Measurements from ENCODE around the gene BMP15. TPM values are rescaled to one million over a fixed set of nuclear protein-coding genes. Genes with fewer than 3 reads are reported as not detected.

BMP15 gene
- total RNA-seq = not detected in 2 replicates

DNA sequence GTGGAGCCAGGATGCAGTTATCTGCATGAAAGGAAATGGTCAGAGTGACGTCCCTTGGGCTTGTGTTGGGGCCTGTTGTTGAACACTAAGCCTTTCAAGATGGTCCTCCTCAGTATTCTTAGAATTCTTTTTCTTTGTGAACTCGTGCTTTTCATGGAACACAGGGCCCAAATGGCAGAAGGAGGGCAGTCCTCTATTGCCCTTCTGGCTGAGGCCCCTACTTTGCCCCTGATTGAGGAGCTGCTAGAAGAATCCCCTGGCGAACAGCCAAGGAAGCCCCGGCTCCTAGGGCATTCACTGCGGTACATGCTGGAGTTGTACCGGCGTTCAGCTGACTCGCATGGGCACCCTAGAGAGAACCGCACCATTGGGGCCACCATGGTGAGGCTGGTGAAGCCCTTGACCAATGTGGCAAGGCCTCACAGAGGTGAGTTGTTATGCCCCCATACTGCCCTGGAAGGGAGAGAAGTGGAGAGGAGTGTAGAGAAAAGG is at the start of gene BMP15:
BMP15 (plus strand) TSS at position 51 of the 492 bp plus-strand sequence; CDS start at position 100, 49 bp downstream.
- intact Hi-C loops (cut with micrococcal nuclease) = no loop called here

DNA sequence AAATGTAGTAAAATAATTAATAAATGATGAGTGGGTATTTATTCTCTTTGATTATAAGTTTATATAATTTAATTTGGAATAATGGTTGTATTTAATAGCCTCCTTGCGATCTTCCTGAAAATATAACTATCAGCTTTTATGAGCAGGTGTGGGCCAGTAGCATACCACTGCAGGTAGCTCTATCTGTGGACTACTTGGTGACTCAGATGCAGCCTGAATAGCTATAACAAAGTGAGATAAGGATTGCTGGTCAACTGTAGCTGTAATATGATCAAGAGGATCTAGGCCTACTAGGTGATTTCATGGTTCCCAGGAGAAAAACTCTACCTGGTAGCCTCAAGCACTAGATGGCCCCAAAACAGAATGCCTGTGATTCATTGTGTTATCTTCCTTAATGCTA is 47.1 kb upstream of the BMP15 start:
- intact Hi-C loops (cut with micrococcal nuclease) = no loop called here

GRCh38 chrX:50865311-50865710 is 45.2 kb upstream of the BMP15 start:
- intact Hi-C loops (cut with micrococcal nuclease) = no loop called here

DNA sequence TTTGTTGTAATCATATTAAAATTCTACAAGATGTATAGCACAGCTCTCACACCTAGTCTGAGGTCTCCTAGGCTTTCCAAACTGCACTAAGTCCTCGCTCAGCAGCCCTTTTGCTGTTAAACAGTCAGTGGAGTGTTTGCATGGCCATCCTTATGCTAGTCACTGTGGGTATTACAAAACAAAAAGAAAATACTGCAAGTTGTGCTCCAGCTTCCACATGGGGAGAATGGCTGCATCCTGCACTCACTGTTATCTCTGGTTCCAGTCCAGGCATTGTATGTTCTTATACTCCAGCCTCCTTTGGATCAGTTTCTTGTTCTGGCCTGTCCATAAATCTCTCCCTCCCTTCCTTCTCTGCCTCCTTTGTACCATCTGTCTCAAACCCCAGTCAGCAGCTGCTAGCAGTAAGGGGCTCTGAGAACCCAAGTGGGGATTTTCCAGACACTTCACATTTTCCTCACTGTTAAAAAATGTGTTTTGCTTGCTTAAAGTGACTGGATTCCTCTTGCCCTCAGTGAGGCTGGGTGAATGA is 38.5 kb upstream of the BMP15 start:
- intact Hi-C loops (cut with micrococcal nuclease) = no loop called here

GRCh38 chrX:50874876-50875275 is 35.7 kb upstream of the BMP15 start:
- intact Hi-C loops (cut with micrococcal nuclease) = no loop called here

DNA sequence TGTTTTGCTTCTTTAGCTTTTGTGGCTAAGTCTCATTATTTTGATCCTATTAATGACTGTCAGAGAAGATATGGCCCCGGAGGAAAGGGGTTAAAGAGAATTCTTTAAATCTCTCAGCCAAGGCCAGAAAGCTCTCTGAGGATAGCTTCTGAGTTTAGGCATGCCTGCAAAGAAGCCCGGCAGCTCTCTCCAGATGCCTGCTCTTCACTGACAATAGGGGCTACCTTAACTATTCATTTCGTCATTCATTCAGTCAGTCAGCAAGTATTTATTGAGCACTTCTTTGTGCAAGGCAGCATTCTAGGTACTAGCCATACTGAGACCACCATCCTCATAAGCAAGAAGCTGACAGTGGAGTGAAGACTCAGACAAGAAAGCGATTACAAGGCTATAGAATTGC is 34.0 kb upstream of the BMP15 start:
- intact Hi-C loops (cut with micrococcal nuclease) = no loop called here

- intact Hi-C loops (cut with micrococcal nuclease) = no loop called here
These were observed 33.2 kb upstream of the BMP15 start for GRCh38 chrX:50877310-50877709.

DNA sequence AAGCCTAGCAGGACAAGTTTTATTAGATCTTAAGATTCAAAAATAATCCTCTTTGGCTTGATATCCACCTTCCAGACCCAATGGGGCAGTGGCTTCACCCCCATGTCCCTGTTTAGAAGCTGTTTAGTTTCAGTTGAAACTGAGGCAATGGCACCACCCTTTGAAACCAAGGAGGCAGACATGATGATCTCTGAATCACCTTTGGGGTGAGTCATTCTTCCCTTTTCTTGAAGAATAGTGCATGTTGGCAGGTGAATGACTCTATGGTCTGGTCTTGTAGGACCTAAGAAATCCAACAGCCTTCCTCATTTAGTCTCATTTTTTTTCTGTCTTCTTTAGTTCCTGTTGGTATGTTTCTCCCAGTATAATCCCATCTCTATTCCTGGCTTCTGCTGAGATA is 29.5 kb upstream of the BMP15 start:
- intact Hi-C loops (cut with micrococcal nuclease) = no loop called here

GRCh38 chrX:50888884-50889283 is 21.7 kb upstream of the BMP15 start:
- intact Hi-C loops (cut with micrococcal nuclease) = no loop called here

DNA sequence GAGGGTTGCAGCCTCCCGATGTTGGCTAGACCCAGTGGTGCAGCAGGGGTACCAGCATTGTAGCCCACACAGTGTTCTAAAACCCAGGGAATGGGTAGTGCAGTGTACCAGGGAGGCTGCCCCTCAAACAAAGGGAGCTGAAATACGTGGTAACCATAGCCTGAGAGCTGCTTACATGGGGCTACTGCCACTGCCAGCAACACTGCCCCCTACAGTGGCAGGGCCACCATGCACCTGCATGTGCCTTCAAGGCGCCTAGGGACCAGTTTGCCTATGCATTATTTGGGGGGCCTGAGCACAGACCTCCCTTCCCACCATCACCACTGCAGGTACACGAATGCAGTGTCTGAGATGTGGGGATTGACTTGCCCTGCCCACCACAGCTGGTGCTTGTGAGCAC is 21.0 kb upstream of the BMP15 start:
- intact Hi-C loops (cut with micrococcal nuclease) = no loop called here

DNA sequence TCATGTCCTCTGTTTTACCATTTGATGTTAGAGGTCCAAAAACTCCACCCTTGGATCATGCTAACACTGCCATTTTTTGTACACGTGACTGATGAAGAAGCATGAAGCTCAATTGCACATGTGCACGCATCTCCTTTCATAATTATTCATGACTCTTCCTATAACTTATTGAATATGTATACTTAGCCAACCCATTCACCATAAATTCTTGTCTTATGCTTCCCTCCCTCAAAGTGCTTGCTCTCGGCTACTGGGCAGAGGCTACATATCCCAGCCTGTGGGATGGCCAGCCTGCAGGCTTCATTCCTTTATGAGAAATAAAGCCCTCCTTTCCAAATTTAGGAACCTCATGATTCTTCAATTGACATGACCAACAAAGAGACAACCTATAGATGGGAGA is 17.5 kb upstream of the BMP15 start:
- intact Hi-C loops (cut with micrococcal nuclease) = no loop called here

- intact Hi-C loops (cut with micrococcal nuclease) = no loop called here
These were observed 17.1 kb upstream of the BMP15 start for GRCh38 chrX:50893466-50893865.

DNA sequence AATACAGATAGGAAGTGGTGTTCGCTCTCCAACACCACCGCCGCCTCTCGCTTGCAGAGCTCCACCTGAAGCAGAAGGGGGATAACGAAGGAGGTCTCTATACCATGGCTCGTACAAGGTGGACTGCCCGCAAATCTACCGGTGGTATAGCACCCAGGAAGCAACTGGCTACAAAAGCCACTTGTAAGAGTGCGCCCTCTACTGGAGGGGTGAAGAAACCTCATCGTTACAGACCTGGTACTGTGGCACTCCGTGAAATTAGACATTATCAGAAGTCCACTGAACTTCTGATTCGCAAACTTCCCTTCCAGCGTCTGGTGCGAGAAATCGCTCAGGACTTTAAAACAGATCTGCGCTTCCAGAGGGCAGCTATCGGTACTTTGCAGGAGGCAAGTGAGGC is 5.2 kb upstream of the BMP15 start:
- intact Hi-C loops (cut with micrococcal nuclease) = loop anchor here (10.0 kb wide), 1 partner anchor 161 kb away; no protein-coding TSS in a partner anchor

GRCh38 chrX:50913520-50913919 is 3.0 kb downstream of the BMP15 start:
- intact Hi-C loops (cut with micrococcal nuclease) = no loop called here

DNA sequence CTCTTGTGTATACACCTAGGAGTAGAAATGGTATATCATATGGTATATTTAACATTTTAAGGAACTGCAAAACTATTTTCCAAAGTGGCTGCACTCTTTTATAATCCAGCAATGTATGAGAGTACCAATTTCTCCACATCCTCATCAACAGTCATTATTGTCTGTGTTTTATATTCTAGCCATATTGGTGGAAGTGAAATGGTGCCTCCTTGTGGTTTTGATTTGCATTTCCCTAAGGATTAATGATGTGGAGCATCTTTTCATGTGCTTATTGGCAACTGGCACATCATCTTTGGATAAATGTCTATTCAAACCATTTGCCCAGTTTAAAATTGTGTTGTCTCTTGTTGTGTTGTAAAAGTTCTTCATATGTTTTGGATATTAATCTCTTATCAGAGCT is 9.6 kb downstream of the BMP15 start:
- intact Hi-C loops (cut with micrococcal nuclease) = loop anchor here (5.0 kb wide), 1 partner anchor 173 kb away; no protein-coding TSS in a partner anchor

DNA sequence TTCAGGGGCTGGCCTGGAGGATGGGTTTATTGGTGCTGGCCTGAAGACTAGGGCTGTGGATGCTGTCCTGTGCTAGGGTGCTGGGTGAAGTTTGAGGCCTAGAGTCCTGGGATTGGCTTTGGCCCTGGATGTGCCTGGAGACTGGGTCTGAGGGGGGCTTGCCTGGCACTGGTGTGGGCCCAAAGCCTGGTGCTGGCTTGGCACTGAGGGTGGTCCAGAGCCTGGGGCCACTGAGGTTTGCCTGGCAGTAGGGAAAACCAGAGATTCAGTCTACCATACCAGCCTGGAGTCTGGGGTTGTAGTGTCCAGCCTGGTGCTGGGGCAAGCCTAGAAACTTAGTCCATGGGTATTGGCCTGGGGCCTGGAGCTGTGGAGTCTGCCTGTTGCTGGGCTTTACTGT is 16.6 kb downstream of the BMP15 start:
- intact Hi-C loops (cut with micrococcal nuclease) = no loop called here

DNA sequence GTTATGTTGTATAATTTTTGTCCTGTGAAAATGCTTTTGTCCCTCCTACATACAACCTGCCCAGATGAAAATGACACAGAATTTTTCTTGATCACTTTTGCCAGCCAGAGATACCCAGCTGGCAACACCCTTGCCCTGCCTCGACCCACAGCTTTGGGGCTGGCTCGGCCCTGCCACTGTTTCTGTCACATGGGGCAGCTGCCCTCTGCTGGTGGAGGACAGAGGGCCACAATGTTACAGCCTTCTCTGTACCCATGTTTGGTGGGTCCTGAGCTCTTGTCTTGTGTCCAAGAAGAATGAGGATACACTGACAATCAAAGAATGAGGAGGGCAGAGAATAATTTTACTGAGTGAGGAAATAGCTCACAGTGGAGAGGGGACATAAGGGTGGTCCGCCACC is 31.1 kb downstream of the BMP15 start:
- intact Hi-C loops (cut with micrococcal nuclease) = loop anchor here (1.0 to 2.0 kb wide), 2 partner anchors 195 to 250 kb away; no protein-coding TSS in a partner anchor

GRCh38 chrX:50942471-50942870 is 31.9 kb downstream of the BMP15 start:
- intact Hi-C loops (cut with micrococcal nuclease) = no loop called here

DNA sequence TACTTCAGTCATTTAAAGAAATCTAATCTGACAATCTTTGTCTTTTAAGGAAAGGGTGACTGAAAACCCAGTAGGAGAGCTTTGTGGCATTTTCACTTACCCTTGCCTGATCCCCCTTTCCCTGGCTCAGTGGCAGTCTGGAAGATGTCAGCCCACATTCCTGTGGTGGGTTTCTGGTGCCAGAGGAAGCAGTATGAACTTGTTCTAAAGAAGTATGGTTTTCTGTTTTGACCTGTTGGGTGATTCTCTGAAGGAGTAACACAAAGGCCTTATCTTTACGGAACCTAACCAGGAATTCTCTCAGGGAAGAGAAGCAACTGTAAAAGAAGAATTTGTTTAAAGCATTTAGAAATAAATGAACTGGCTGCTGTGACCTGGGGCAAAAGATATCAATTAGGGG is 41.9 kb downstream of the BMP15 start:
- intact Hi-C loops (cut with micrococcal nuclease) = no loop called here

DNA sequence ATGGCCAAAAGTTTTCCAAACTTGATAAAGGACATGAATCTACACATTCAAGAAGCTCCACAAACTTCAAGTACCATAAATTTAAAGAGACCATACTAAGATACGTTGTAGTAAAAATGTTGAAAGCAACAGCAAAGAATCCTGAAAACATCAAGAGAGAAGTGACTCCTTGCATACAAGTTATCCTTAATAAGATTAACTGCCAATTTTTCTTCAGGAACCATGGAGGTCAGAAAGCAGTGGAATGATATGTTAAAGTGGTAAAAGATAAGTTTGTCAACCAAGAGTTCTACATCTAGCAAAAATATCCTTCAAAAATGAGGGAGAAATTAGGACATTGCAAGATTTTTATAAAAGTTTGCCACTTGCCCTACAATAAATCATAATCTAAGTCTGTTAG is 43.3 kb downstream of the BMP15 start:
- intact Hi-C loops (cut with micrococcal nuclease) = no loop called here

DNA sequence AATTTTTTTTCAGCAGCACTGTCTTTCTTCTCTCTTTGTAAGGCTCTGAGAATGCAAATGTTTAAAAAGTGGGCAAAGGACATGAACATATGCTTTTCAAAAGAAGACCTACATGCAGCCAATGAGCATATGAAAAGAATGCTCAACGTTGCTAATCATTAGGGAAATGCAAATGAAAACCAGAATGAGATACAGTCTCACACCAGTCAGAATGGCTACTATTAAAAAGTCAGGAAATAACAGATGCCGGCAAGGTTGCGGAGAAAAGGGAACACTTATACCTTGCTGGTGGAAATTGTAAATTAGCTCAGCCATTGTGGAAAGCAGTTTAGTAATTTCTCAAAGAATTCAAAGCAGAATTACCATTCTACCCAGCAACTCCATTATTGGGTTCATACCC is 51.6 kb downstream of the BMP15 start:
- intact Hi-C loops (cut with micrococcal nuclease) = no loop called here

GRCh38 chrX:50963842-50964241 is 53.3 kb downstream of the BMP15 start:
- intact Hi-C loops (cut with micrococcal nuclease) = no loop called here
